ENCODE data around the gene DOK4.

Gene DOK4

GRCh38 chr16:57485916-57486857, at the start of gene DOK4:
Gene DOK4 (minus strand): TSS chr16:57486493. CDS start chr16:57479507, 6,986 bp downstream.
- peak; percentile 56 for DNase-seq (ENCODE audit: low read depth, low spot score)
- H3K4me3 ChIP-seq (ENCODE audit: insufficient read length, low read depth), result peak within 1 kb of the TSS; percentile 89
- TF ChIP-seq SUZ12 (IDR thresholded peaks at IDR 0.05; ENCODE audit: extremely low read depth, insufficient read depth, insufficient read length) (no peak), ZNF274 (IDR thresholded peaks at IDR 0.05; ENCODE audit: low read depth, low read length) (no peak), YY1 (IDR thresholded peaks at IDR 0.05; ENCODE audit: insufficient read depth, insufficient read length) (no peak)
- H3K4me1 ChIP-seq (ENCODE audit: insufficient read depth, insufficient read length), result peaks cover 22% of the 10 kb centered on the region
- peak within 1 kb of the TSS; percentile 86 for H3K9ac ChIP-seq (ENCODE audit: insufficient read length, low read depth)
- peaks cover 19% of the 10 kb centered on the region for H3K27me3 ChIP-seq (ENCODE audit: insufficient read depth, insufficient read length)
- H3K36me3 ChIP-seq (ENCODE audit: insufficient read depth, insufficient read length, low read length), result no peaks in the 10 kb centered on the region
- H3K9me3 ChIP-seq (ENCODE audit: insufficient read depth, low read length), result peaks cover 9% of the 10 kb centered on the region; the same call in 1 of the 2 replicates

GRCh38 chr16:57535680-57536305, 49.5 kb upstream of the DOK4 start:
- Histone ChIP-seq H3K27me3 (ENCODE audit: insufficient read depth, insufficient read length) (no peaks in the 10 kb centered on the region), H3K9me3 (ENCODE audit: insufficient read depth, low read length) (no peaks in the 10 kb centered on the region), H3K4me3 (ENCODE audit: insufficient read length, low read depth) (peak overlapping the region; percentile 60), H3K36me3 (ENCODE audit: insufficient read depth, insufficient read length, low read length) (peaks cover 16% of the 10 kb centered on the region), H3K9ac (ENCODE audit: insufficient read length, low read depth) (peak overlapping the region; percentile 87), H3K4me1 (ENCODE audit: insufficient read depth, insufficient read length) (peaks cover 44% of the 10 kb centered on the region)
- no peak for TF ChIP-seq ZNF274 (IDR thresholded peaks at IDR 0.05; ENCODE audit: low read depth, low read length)
- TF ChIP-seq SUZ12 (IDR thresholded peaks at IDR 0.05; ENCODE audit: extremely low read depth, insufficient read depth, insufficient read length), result no peak
- no peak for TF ChIP-seq YY1 (IDR thresholded peaks at IDR 0.05; ENCODE audit: insufficient read depth, insufficient read length)
- peak; percentile 93 for DNase-seq (ENCODE audit: low read depth, low spot score)

- no peak overlapping the region for H3K4me3 ChIP-seq (ENCODE audit: insufficient read length, low read depth)
- DNase-seq (ENCODE audit: low read depth, low spot score), result no peak
These were observed 48.8 kb upstream of the DOK4 start for GRCh38 chr16:57534881-57535658.

GRCh38 chr16:57534337-57534880, 48.1 kb upstream of the DOK4 start:
- H3K9me3 ChIP-seq (ENCODE audit: insufficient read depth, low read length), result no peaks in the 10 kb centered on the region
- H3K27me3 ChIP-seq (ENCODE audit: insufficient read depth, insufficient read length), result no peaks in the 10 kb centered on the region
- H3K4me1 ChIP-seq (ENCODE audit: insufficient read depth, insufficient read length), result peaks cover 48% of the 10 kb centered on the region
- H3K9ac ChIP-seq (ENCODE audit: insufficient read length, low read depth), result peak overlapping the region; percentile 23
- H3K36me3 ChIP-seq (ENCODE audit: insufficient read depth, insufficient read length, low read length), result peaks cover 16% of the 10 kb centered on the region
- DNase-seq (ENCODE audit: low read depth, low spot score), result no peak
- H3K4me3 ChIP-seq (ENCODE audit: insufficient read length, low read depth), result no peak overlapping the region
- TF ChIP-seq ZNF274 (IDR thresholded peaks at IDR 0.05; ENCODE audit: low read depth, low read length), result no peak

More at GRCh38 chr16:57534881-57535658, 48.8 kb upstream of the DOK4 start:
- peak overlapping the region; percentile 58 for H3K9ac ChIP-seq (ENCODE audit: insufficient read length, low read depth)
- H3K9me3 ChIP-seq (ENCODE audit: insufficient read depth, low read length), result no peaks in the 10 kb centered on the region
- H3K27me3 ChIP-seq (ENCODE audit: insufficient read depth, insufficient read length), result no peaks in the 10 kb centered on the region
- peaks cover 16% of the 10 kb centered on the region for H3K36me3 ChIP-seq (ENCODE audit: insufficient read depth, insufficient read length, low read length)
- TF ChIP-seq SUZ12 (IDR thresholded peaks at IDR 0.05; ENCODE audit: extremely low read depth, insufficient read depth, insufficient read length), result no peak
- TF ChIP-seq YY1 (IDR thresholded peaks at IDR 0.05; ENCODE audit: insufficient read depth, insufficient read length), result no peak
- TF ChIP-seq ZNF274 (IDR thresholded peaks at IDR 0.05; ENCODE audit: low read depth, low read length), result no peak
- H3K4me1 ChIP-seq (ENCODE audit: insufficient read depth, insufficient read length), result peaks cover 44% of the 10 kb centered on the region

- Histone ChIP-seq H3K27me3 (ENCODE audit: insufficient read depth, insufficient read length) (no peaks in the 10 kb centered on the region), H3K9me3 (ENCODE audit: insufficient read depth, low read length) (no peaks in the 10 kb centered on the region), H3K4me1 (ENCODE audit: insufficient read depth, insufficient read length) (peaks cover 49% of the 10 kb centered on the region), H3K4me3 (ENCODE audit: insufficient read length, low read depth) (no peak overlapping the region), H3K9ac (ENCODE audit: insufficient read length, low read depth) (peak overlapping the region; percentile 46), H3K36me3 (ENCODE audit: insufficient read depth, insufficient read length, low read length) (peaks cover 16% of the 10 kb centered on the region)
- no peak for DNase-seq (ENCODE audit: low read depth, low spot score)
- no peak for TF ChIP-seq SUZ12 (IDR thresholded peaks at IDR 0.05; ENCODE audit: extremely low read depth, insufficient read depth, insufficient read length)
- no peak for TF ChIP-seq YY1 (IDR thresholded peaks at IDR 0.05; ENCODE audit: insufficient read depth, insufficient read length)
- no peak for TF ChIP-seq ZNF274 (IDR thresholded peaks at IDR 0.05; ENCODE audit: low read depth, low read length)
These were observed 47.4 kb upstream of the DOK4 start for GRCh38 chr16:57533431-57534336.

GRCh38 chr16:57532266-57532625, 46.0 kb upstream of the DOK4 start:
- no peak for TF ChIP-seq SUZ12 (IDR thresholded peaks at IDR 0.05; ENCODE audit: extremely low read depth, insufficient read depth, insufficient read length)
- no peak for DNase-seq (ENCODE audit: low read depth, low spot score)
- Histone ChIP-seq H3K36me3 (ENCODE audit: insufficient read depth, insufficient read length, low read length) (peaks cover 16% of the 10 kb centered on the region), H3K9me3 (ENCODE audit: insufficient read depth, low read length) (no peaks in the 10 kb centered on the region), H3K4me3 (ENCODE audit: insufficient read length, low read depth) (no peak overlapping the region), H3K4me1 (ENCODE audit: insufficient read depth, insufficient read length) (peaks cover 41% of the 10 kb centered on the region), H3K9ac (ENCODE audit: insufficient read length, low read depth) (peak overlapping the region; percentile 7), H3K27me3 (ENCODE audit: insufficient read depth, insufficient read length) (no peaks in the 10 kb centered on the region)

Data from NT2/D1 (cell line).